ENCODE data around the gene STK32B.

Gene STK32B

GRCh38 chr4:5029447-5029846 is 21.8 kb upstream of the STK32B start:
- Histone ChIP-seq H3K36me3 (ENCODE audit: control insufficient read depth, insufficient read depth, low read length) (no peaks in the 10 kb centered on the region), H3K27me3 (ENCODE audit: control insufficient read depth, insufficient read depth, low read length) (no peaks in the 10 kb centered on the region), H3K4me2 (ENCODE audit: low read length) (no peak overlapping the region), H3K4me1 (no peaks in the 10 kb centered on the region), H3K79me2 (no peaks in the 10 kb centered on the region), H3K27ac (no peak overlapping the region), H3K4me3 (ENCODE audit: low read depth, low read length) (no peak overlapping the region), H2AFZ (no peak overlapping the region), H3K9ac (no peak overlapping the region), H3K9me3 (ENCODE audit: control insufficient read depth, low read length) (no peaks in the 10 kb centered on the region)
- no peak for TF ChIP-seq CTCF (IDR thresholded peaks at IDR 0.05)

GRCh38 chr4:5030221-5030620 is 21.1 kb upstream of the STK32B start:
- TF ChIP-seq CTCF (IDR thresholded peaks at IDR 0.05): no peak
- H3K4me2 ChIP-seq (ENCODE audit: low read length): no peak overlapping the region
- no peaks in the 10 kb centered on the region for H3K4me1 ChIP-seq
- H3K79me2 ChIP-seq: no peaks in the 10 kb centered on the region
- no peak overlapping the region for H3K27ac ChIP-seq
- no peak overlapping the region for H2AFZ ChIP-seq
- no peak overlapping the region for H3K4me3 ChIP-seq (ENCODE audit: low read depth, low read length)
- no peak overlapping the region for H3K9ac ChIP-seq
- H3K36me3 ChIP-seq (ENCODE audit: control insufficient read depth, insufficient read depth, low read length): no peaks in the 10 kb centered on the region
- no peaks in the 10 kb centered on the region for H3K9me3 ChIP-seq (ENCODE audit: control insufficient read depth, low read length)
- no peaks in the 10 kb centered on the region for H3K27me3 ChIP-seq (ENCODE audit: control insufficient read depth, insufficient read depth, low read length)

- H2AFZ ChIP-seq: no peak overlapping the region
- no peaks in the 10 kb centered on the region for H3K36me3 ChIP-seq (ENCODE audit: control insufficient read depth, insufficient read depth, low read length)
- no peaks in the 10 kb centered on the region for H3K9me3 ChIP-seq (ENCODE audit: control insufficient read depth, low read length)
- no peak overlapping the region for H3K4me2 ChIP-seq (ENCODE audit: low read length)
- H3K4me3 ChIP-seq (ENCODE audit: low read depth, low read length): no peak overlapping the region
- H3K9ac ChIP-seq: no peak overlapping the region
- no peaks in the 10 kb centered on the region for H3K27me3 ChIP-seq (ENCODE audit: control insufficient read depth, insufficient read depth, low read length)
- H3K79me2 ChIP-seq: no peaks in the 10 kb centered on the region
- TF ChIP-seq CTCF (IDR thresholded peaks at IDR 0.05): no peak
- no peaks in the 10 kb centered on the region for H3K4me1 ChIP-seq
- H3K27ac ChIP-seq: no peak overlapping the region
Observed at GRCh38 chr4:5030927-5031326, 20.4 kb upstream of the STK32B start.

GRCh38 chr4:5032813-5033212 is 18.5 kb upstream of the STK32B start:
- Histone ChIP-seq H3K4me2 (ENCODE audit: low read length) (no peak overlapping the region), H3K4me1 (no peaks in the 10 kb centered on the region), H3K4me3 (ENCODE audit: low read depth, low read length) (no peak overlapping the region), H3K27ac (no peak overlapping the region), H3K79me2 (no peaks in the 10 kb centered on the region), H3K9ac (no peak overlapping the region), H3K9me3 (ENCODE audit: control insufficient read depth, low read length) (no peaks in the 10 kb centered on the region), H2AFZ (no peak overlapping the region), H3K36me3 (ENCODE audit: control insufficient read depth, insufficient read depth, low read length) (no peaks in the 10 kb centered on the region), H3K27me3 (ENCODE audit: control insufficient read depth, insufficient read depth, low read length) (no peaks in the 10 kb centered on the region)
- no peak for TF ChIP-seq CTCF (IDR thresholded peaks at IDR 0.05)

- Histone ChIP-seq H3K27ac (no peak overlapping the region), H3K79me2 (no peaks in the 10 kb centered on the region), H2AFZ (no peak overlapping the region), H3K36me3 (ENCODE audit: control insufficient read depth, insufficient read depth, low read length) (no peaks in the 10 kb centered on the region), H3K9ac (no peak overlapping the region), H3K27me3 (ENCODE audit: control insufficient read depth, insufficient read depth, low read length) (no peaks in the 10 kb centered on the region), H3K4me3 (ENCODE audit: low read depth, low read length) (no peak overlapping the region), H3K9me3 (ENCODE audit: control insufficient read depth, low read length) (no peaks in the 10 kb centered on the region), H3K4me1 (no peaks in the 10 kb centered on the region), H3K4me2 (ENCODE audit: low read length) (no peak overlapping the region)
- no peak for TF ChIP-seq CTCF (IDR thresholded peaks at IDR 0.05)
Observed at GRCh38 chr4:5033281-5033841, 17.9 kb upstream of the STK32B start.
